GM18498 (cell line): Measurements from ENCODE around the gene SPEM2.

Source experiments
- ATAC-seq: cut with Tn5 transposase; IDR thresholded peaks from one replicate; pipeline ENCODE4 v1.9.1; 2021; ENCODE audit warnings: mild to moderate bottlenecking, moderate library complexity; ENCODE audit not compliant: unreplicated experiment

The SPEM2 gene

GRCh38 chr17:7440113-7440833 lies 14.9 kb downstream of the SPEM2 start:
- no peak for ATAC-seq

GRCh38 chr17:7440834-7441195 lies 15.4 kb downstream of the SPEM2 start:
- ATAC-seq = no peak

GRCh38 chr17:7441266-7441665 lies 15.8 kb downstream of the SPEM2 start:
- ATAC-seq = no peak

- ATAC-seq = no peak
Observed at GRCh38 chr17:7442142-7442541, 16.7 kb downstream of the SPEM2 start.

- no peak for ATAC-seq
Observed at GRCh38 chr17:7443499-7444485, 18.4 kb downstream of the SPEM2 start.

- ATAC-seq = no peak
Observed at GRCh38 chr17:7444682-7445618, 19.5 kb downstream of the SPEM2 start, which contains the start of gene CHRNB1. Gene CHRNB1 (plus strand): TSS chr17:7445061. CDS start chr17:7445128, 67 bp downstream.

- ATAC-seq = no peak
Observed at GRCh38 chr17:7445619-7445968, 20.2 kb downstream of the SPEM2 start.

GRCh38 chr17:7448461-7448860 lies 23.0 kb downstream of the SPEM2 start:
- no peak for ATAC-seq

- ATAC-seq = no peak
Observed at GRCh38 chr17:7459961-7460545, 34.6 kb downstream of the SPEM2 start.

- no peak for ATAC-seq
Observed at GRCh38 chr17:7460850-7461660, 35.6 kb downstream of the SPEM2 start.

- no peak for ATAC-seq
Observed at GRCh38 chr17:7462474-7463371, 37.3 kb downstream of the SPEM2 start.

GRCh38 chr17:7463372-7463846 lies 38.0 kb downstream of the SPEM2 start:
- no peak for ATAC-seq

GRCh38 chr17:7464081-7464480 lies 38.7 kb downstream of the SPEM2 start:
- ATAC-seq = no peak

- no peak for ATAC-seq
Observed at GRCh38 chr17:7465597-7466275, 40.3 kb downstream of the SPEM2 start.

- no peak for ATAC-seq
Observed at GRCh38 chr17:7466318-7466638, 40.9 kb downstream of the SPEM2 start.

GRCh38 chr17:7466639-7467341 lies 41.4 kb downstream of the SPEM2 start:
- ATAC-seq = no peak

- no peak for ATAC-seq
Observed at GRCh38 chr17:7467498-7467897, 42.1 kb downstream of the SPEM2 start.

- ATAC-seq = no peak
Observed at GRCh38 chr17:7468290-7468689, 42.9 kb downstream of the SPEM2 start.
